CD4-positive, alpha-beta T cell treated with Interleukin-2 at 100 ng/mL for 4 hours (primary cell): Measurements from ENCODE around the gene PSMD4.

Experiments used
- DNase-seq: peaks from one replicate; pipeline ENCODE4 v3.0.0-alpha.2; 2020; ENCODE audit warnings: low spot score

The PSMD4 gene

DNA sequence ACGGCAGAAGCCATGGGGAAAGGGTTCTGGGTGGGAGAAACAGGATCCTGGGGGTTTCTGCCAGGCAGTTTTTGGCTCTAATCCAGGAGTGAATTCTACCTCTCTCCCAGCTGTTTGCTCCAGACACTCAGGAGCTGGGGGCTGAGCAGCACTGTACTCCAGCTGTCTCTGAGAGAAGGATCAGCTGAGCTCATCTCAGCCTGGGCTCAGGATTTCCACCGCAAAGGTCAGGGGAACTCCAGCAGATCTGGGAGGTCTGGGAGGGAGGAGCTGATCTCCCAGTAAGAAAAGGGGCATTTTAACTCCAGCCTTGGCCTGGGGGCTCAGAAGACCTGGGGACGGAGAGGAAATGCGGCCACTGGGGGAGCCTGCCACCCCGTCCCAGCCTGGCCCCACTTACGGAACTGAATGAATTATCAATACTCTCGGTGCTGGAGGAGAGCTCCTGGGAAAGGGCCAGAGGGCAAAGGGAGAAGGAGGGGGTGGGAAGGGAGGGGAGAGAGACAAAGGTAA, 55.3 kb downstream of the PSMD4 start:
- DNase-seq, result no peak

DNA sequence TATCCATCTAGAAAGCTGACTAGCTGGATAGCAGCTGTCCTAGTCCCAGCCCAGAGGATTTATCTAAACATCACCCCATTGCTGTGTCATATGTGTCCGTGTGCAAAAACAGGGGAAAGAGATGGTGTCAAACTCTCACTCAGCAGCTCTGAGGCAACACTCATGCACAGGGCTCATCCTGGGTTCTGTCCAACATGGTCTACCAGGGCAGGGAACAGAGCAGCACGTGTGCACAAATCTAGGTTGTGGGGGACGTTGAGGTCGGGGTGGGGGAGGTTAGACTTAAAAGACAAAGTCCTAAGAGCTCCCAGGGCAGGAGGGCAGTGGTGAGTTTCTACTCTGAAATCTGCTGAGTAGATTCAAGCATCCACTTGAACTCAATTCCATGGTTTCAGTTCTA, 56.5 kb downstream of the PSMD4 start:
- no peak for DNase-seq

DNA sequence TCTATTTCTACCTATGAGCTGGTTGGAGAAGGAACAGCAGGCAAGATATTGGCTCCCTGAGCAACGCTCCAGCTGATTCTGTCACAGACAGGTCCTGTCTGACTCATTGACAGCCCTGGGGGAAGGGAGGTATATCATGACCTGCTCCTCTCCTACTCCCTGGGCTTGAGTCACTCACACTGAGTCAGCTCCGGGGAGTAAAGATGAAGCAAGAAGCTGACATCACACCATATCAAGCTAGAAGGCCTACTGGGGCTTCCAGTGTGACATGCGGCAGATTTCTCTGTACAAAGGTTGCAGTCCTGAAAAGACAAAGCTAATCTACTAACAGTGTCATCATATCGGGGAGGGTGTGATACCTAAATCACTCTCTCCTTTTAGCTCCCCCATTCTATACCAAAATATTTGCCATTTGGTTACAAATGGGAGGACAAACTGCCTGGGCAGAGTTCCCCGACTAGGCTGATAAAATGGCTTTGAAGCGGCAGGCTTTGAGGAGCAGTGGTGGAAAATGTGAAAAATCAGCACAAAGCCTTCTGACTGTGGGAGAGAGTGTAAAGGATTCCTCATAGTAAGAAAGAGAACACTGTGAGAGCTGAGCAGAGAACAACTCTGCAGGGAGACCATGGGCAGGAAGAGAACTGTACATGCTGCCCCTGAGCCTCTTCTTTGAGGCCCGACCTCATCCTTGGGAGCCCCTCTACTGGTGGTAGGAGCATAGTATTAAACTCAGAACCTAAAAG, 57.2 kb downstream of the PSMD4 start:
- peak; percentile 89 for DNase-seq

DNA sequence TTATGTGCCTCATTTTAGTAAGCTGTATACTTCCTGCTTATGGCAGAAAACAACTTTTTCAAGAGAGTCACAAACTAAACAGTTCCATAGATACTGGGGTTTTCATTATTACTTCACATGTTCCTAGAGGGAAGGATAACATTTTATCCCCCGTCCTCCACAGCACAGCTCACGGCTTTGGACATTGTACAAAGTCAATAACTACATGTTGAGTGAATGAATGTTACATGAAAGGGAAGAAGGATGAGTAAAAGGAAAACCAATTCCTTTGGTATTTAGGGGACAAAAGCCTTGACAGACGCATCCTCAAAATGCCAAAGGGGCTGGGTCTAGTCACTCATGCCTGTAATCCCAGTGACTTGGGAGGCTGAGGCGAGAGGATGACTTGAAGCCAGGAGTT, 57.9 kb downstream of the PSMD4 start:
- DNase-seq, result no peak

DNA sequence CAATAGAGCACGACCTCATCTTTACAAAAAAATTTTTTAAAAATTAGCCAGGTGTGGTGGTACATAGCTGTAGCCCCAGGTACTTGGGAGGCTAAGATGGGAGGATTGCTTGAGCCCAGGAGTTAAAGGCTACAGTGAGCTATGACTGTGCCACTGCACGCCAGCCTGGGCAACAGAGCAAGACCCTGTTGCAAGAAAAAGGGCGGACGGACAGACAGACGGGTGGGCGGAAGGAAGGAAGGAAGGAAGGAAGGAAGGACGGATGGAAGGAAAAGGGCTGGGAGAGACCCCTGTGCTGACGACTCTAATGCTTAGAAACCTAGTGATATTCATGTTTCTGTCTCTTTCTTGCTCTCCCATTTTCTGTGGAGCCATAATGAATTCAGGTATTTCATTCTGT, 58.3 kb downstream of the PSMD4 start:
- no peak for DNase-seq

DNA sequence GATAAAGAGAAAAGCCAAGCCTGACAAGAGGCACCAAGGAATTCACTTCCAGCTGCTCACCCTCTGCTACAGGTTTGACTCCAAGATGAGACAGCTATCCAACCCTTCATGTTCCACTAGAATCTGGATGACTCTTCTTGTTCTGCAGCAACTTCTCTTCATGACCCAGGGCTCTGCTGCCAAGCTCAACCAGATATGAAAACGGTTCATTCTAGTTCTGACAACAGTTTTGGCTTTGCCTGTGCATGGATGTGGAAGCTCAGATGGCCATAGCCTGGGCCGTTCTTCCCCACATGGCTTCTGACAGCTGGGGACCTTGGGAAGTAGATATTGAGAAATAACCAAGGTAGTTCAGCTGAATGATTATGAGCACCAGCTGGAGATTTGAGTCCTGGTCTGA, 59.0 kb downstream of the PSMD4 start:
- DNase-seq, result no peak

DNA sequence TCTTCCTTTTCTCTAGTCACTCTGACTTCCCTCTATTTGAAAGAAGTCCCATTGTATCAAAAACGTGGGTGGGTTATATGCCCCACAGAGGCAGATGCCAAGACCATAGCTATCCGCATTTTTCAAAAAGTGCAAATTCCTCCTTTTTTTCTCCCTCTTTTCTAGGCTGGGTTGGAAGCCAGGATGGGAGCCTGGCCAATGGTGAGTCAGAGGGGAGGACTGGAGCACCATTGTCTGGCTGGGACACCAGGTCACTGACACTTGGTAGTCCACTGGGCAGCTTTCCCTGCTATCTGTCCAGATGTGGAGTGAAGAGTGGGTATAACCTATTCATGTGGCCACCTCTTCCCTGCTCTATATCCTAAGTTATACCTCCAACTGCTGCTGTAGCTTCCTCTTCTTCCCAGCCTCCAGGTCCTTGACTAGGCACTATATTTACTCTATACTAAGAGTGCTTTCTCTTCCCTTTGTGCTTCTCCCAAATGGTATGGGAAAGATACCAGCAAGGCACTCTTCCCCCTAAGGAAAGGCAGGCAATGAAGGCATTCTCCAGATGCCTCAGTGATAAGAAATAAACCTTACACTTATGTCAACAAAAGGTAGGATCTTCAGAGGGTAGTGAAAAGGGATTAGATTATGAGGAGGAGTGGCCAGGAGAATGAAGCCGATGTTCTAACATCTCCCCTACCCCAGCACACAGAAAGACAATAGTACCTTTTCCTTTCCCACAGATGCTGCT, 59.8 kb downstream of the PSMD4 start:
- no peak for DNase-seq

DNA sequence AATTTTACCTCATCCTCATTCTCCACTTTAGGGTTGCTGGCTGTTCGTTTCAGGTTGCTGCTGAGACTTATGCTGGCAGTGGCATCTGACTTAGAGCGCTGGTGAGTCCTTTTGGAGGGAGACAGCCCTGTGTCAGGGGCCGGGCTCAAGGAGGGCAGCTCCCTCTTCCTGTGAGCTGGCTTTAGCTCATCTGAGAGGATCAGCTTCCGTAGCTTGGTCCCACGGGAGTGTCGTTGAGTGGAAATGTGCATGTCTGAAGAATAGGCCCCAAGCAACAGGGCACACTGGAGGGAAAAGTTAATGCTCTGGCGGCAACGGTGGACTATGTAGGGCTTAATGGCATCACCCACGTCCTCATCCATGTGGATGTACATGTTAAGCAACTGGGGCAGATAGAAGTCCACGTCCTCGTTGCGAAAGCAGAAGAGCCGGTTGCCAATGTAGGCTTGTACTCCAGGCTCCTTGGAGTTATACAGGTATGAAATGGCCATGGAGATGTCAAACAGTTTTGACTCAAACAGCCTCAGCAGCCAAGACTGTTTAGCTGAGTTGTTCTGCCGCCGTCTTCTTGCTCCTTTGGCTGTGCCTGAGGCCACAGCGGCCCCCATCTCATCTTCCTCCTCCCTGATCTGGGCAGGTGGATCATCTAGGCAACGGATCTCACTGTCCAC, 61.2 kb downstream of the PSMD4 start:
- no peak for DNase-seq
